DOHH2 (cell line): Measurements from ENCODE around the gene CERK.

Source experiments
- H3F3A ChIP-seq: fragments of 200-600 bp; sonication (generic), shearing (Covaris generic); 2 replicates; pipeline ENCODE4 v1.6.0; 2016; ENCODE audit warnings: antibody characterized with exemption, mild to moderate bottlenecking; ENCODE audit not compliant: control insufficient read depth, insufficient read depth
- H3K27ac ChIP-seq: fragments of 200-600 bp; sonication (generic); 2 replicates; pipeline ENCODE4 v1.5.1; 2014; ENCODE audit warnings: low read depth, mild to moderate bottlenecking, low read length, moderate library complexity
- H3K27me3 ChIP-seq: fragments of 200-600 bp; sonication (generic); 2 replicates; pipeline ENCODE4 v1.6.1; 2014; ENCODE audit warnings: mild to moderate bottlenecking, low read length, mixed read lengths; ENCODE audit not compliant: control insufficient read depth
- H3K36me3 ChIP-seq: fragments of 200-600 bp; sonication (generic); 2 replicates; pipeline ENCODE4 v1.6.1; 2014; ENCODE audit warnings: mild to moderate bottlenecking, low read length, moderate library complexity, mixed read lengths; ENCODE audit not compliant: control insufficient read depth
- H3K4me1 ChIP-seq: fragments of 200-600 bp; sonication (generic); 2 replicates; pipeline ENCODE4 v1.6.1; 2014; ENCODE audit warnings: mild to moderate bottlenecking, low read length, mixed read lengths; ENCODE audit not compliant: control insufficient read depth
- H3K4me2 ChIP-seq: fragments of 200-600 bp; sonication (generic); 2 replicates; pipeline ENCODE4 v1.6.0; 2014; ENCODE audit warnings: mild to moderate bottlenecking, low read length, moderate library complexity
- H3K4me3 ChIP-seq: fragments of 200-600 bp; sonication (generic); 2 replicates; pipeline ENCODE4 v1.5.1; 2014; ENCODE audit warnings: mild to moderate bottlenecking, low read length, mixed read lengths
- H3K79me2 ChIP-seq: fragments of 200-600 bp; sonication (generic); 2 replicates; pipeline ENCODE4 v1.6.1; 2014; ENCODE audit warnings: mild to moderate bottlenecking, low read length, mixed read lengths; ENCODE audit not compliant: control insufficient read depth
- H3K9me2 ChIP-seq: fragments of 200-600 bp; sonication (generic); replicated peaks from 2 replicates; pipeline ENCODE4 v1.6.1; 2014; ENCODE audit warnings: mild to moderate bottlenecking, low read length, mixed read lengths; ENCODE audit not compliant: control insufficient read depth
- H3K9me3 ChIP-seq: fragments of 200-600 bp; sonication (generic); 2 replicates; pipeline ENCODE4 v1.6.1; 2014; ENCODE audit warnings: antibody characterized with exemption, low read length, mixed read lengths; ENCODE audit not compliant: control insufficient read depth, insufficient read depth
- H4K20me1 ChIP-seq: fragments of 200-600 bp; sonication (generic); 2 replicates; pipeline ENCODE4 v1.6.0; 2014; ENCODE audit warnings: low read depth, mild to moderate bottlenecking, antibody characterized with exemption, low read length, moderate library complexity; ENCODE audit not compliant: control insufficient read depth, insufficient read depth
- CTCF ChIP-seq: fragments of 200-600 bp; sonication (generic); IDR thresholded peaks from one replicate; pipeline ENCODE4 v1.5.1; 2014; ENCODE audit warnings: antibody characterized with exemption, mild to moderate bottlenecking, low read depth, low read length; ENCODE audit not compliant: poor library complexity, severe bottlenecking
- EZH2phosphoT487 ChIP-seq: fragments of 200-600 bp; sonication (generic); IDR thresholded peaks from 2 replicates; pipeline ENCODE4 v1.6.1; 2017; ENCODE audit warnings: borderline replicate concordance, mild to moderate bottlenecking, antibody characterized with exemption, low read length, moderate library complexity, mixed read lengths

CERK gene

DNA sequence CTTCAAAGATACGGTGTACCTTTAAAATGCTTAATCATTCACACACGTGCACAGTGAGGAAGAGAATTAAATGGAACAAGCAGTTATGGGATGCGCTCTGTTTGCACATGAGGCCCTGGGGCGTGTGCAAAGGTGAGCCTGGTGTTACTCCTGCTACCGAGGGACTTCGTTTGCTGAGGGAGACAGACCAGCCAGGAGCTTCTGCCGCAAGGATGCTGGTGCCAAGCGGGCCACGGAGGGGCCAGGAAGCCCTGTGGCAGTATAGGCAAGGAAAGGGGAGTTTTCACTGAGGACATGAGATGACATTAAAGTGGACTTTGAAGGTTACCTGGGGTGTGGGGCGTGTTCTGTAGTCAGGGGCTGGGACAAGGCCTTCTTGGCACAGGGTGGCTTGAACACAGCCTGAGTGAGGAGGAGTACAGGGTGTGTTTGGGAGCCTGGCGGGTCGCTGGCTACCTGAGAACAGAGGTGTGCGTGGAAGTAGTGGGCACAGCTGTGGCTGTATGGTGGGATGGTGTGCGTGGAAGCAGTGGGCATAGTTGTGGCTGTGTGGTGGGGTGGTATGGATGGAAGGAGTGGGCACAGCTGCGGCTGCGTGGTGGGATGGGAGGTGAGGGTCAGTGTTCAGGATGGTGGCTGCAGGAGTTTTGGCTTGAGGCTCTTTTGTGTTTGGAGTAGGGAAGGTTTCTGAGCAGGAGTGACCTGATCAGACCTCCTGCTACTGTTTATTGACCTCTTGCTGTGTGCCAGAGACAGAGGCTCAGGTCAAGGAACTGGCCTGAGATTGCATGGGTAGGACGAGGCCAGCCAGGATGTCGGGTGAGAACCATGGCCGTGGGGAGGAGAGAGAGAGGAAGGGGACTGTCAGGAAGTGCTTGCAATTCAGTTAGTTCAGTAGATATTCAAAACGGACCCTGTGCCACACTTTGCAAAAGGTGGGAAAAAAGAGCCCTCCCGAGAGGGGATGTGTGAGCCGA is 38.1 kb upstream of the CERK start:
- Histone ChIP-seq H3K4me1 (peaks cover 94% of the 10 kb centered on the region), H3K4me3 (peak overlapping the region; percentile 73), H3K36me3 (peaks cover 63% of the 10 kb centered on the region), H3K27ac (peak overlapping the region; percentile 100), H3K4me2 (peak overlapping the region; percentile 91), H3K9me3 (no peaks in the 10 kb centered on the region), H3K9me2 (no peaks in the 10 kb centered on the region), H3F3A (peaks cover 44% of the 10 kb centered on the region), H3K27me3 (no peaks in the 10 kb centered on the region), H3K79me2 (peaks cover 79% of the 10 kb centered on the region), H4K20me1 (peaks cover 9% of the 10 kb centered on the region; the same call in 1 of the 2 replicates)
- TF ChIP-seq EZH2phosphoT487 (no peak), CTCF (no peak)

DNA sequence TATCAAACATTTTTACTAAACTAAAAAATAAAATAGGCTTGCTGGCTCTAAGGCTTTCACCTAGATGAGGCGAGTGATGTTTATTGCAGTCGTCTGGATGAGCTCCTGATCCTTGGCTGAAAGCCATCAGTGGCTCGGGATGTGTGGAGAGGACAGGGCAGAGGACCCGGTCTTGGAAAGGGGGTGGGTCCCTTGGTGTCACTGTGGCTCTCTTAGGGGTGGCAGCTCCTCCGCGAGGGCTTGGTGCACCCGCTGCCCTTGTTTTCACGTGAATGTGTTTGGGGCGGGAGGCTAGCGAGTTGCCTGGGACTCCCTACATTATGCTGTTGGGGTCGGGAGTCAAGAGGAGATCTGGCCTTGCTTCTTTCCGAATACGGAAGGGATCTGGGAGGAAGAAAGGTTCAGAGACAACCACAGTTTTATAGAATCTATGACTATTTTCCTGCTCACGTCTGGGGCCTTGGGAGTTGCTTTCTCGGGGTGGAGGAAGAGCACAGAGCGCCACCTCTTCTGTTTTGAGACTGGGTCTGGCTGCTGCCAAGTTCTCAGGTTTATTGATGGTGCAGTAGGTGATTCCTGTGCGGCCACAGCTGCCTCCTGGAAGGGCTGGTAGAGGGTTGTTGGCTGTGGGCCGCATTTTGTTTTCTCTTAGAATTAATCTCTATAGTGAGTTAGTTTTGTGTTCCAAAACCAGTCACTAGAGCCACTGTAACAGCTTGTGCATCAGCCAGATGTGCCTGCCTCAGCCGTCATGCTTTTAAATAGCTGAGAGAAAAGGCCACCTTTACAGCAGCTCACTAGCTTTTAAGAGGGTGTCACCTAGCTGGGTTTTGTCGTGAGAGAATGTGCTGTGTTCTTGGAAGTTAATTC is 37.2 kb upstream of the CERK start:
- H3K4me2 ChIP-seq: peak overlapping the region; percentile 91
- H3K79me2 ChIP-seq: peaks cover 79% of the 10 kb centered on the region
- H3K9me2 ChIP-seq: no peaks in the 10 kb centered on the region
- H3K4me3 ChIP-seq: peak overlapping the region; percentile 73
- no peaks in the 10 kb centered on the region for H3K9me3 ChIP-seq
- peak overlapping the region; percentile 100 for H3K27ac ChIP-seq
- H3K4me1 ChIP-seq: peaks cover 94% of the 10 kb centered on the region
- H3K36me3 ChIP-seq: peaks cover 60% of the 10 kb centered on the region
- TF ChIP-seq EZH2phosphoT487 (no peak), CTCF (peak; percentile 39)
- no peaks in the 10 kb centered on the region for H3K27me3 ChIP-seq
- peaks cover 53% of the 10 kb centered on the region for H3F3A ChIP-seq
- peaks cover 5% of the 10 kb centered on the region; the same call in 1 of the 2 replicates for H4K20me1 ChIP-seq

DNA sequence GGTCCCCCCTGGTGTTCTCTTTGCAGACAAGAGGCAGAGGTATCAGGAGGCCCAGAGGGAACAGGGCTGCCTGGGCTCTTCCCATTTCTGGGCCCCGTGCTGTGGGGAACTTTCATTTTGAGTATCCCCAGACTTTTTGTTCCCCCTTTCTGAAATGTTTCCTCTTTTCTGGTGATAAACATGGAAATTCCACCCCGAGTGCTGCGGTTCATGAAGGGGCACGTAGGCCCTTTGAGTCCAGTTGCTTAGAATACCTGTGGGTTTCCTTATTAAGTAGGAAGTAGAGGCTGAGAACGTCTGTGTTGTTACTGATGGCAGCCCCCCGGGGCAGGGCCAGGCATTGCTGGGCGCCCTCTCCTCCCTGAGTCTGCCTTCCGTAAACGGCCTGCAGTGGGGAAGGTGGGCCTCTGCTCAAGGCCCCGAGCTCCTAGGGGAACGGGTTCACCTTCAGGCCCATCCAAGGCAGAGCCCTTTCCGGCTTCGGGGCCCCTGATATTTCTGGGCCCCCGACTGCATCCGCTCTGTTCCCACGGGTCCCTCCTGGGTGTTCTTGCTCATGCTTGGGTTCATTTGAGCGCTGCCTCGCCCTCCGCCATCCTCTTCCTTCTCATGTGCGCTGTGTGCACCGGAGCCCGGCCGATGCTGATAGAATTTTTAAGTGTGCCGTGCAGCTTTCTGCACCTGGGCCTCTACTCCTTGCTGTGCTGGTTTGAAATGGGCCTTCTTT is 36.4 kb upstream of the CERK start:
- Histone ChIP-seq H3K4me3 (peak overlapping the region; percentile 73), H3F3A (peaks cover 61% of the 10 kb centered on the region), H3K36me3 (peaks cover 60% of the 10 kb centered on the region), H4K20me1 (0 out of 2 replicates have a peak, but pooled peaks cover 3% of the 10 kb centered on the region), H3K27me3 (no peaks in the 10 kb centered on the region), H3K9me2 (no peaks in the 10 kb centered on the region), H3K4me1 (peaks cover 94% of the 10 kb centered on the region), H3K4me2 (peak overlapping the region; percentile 91), H3K27ac (peak overlapping the region; percentile 100), H3K9me3 (no peaks in the 10 kb centered on the region), H3K79me2 (peaks cover 79% of the 10 kb centered on the region)
- TF ChIP-seq EZH2phosphoT487 (no peak), CTCF (no peak)
